ENCODE measurements around the gene PDIA2.
"Not testable (repeated sequence)": the region's sequence is repeated elsewhere in the genome, so short reads cannot be mapped to it uniquely, and the experiment has no call there.

Gene PDIA2

GRCh38 chr16:264440-264951 lies 18.5 kb upstream of the PDIA2 start:
- peaks cover 2 to 55% of the 10 kb centered on the region in 2 donors for H3K36me3 ChIP-seq (ENCODE audit: control insufficient read depth in 1 of 2, insufficient read depth in 2 of 2, low read length in 2 of 2)
- no peak overlapping the region for H3K4me3 ChIP-seq (ENCODE audit: low read depth in 1 of 2, low read length in 2 of 2)
- no peaks in the 10 kb centered on the region for H3K9me3 ChIP-seq (ENCODE audit: control insufficient read depth in 1 of 2, low read length in 2 of 2)
- no peaks in the 10 kb centered on the region for H3K27me3 ChIP-seq (ENCODE audit: low read depth, low read length)
- no peaks in the 10 kb centered on the region for H3K4me1 ChIP-seq (ENCODE audit: control insufficient read depth in 1 of 2, insufficient read depth in 2 of 2, low read length in 2 of 2)
- no peak overlapping the region for H3K27ac ChIP-seq (ENCODE audit: low read length)

DNA sequence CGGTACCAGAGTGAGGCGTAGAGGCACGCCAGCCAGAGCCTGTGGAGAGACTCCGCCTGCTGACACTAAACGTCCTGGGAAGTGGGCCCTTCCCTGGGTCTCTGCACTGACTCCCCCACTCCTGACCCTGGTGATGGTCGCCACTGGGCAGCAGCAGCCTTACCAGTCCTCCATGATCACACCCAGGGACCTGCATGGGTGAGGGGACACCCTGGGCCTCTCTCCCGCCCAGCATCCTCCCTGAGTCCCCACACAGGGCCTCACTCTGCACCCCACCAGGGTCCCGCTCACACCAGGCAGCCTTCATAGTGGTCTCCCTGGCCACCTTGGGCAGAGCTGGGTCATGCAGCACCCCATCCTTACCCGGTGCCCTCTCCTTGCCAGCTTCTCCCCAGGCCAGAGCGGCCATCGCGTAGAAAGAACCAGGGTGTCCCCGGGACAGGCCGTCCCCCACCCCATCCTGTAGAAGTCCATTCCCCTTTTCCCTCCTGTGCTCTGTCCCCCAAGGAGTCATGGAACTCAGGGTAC lies 17.9 kb upstream of the PDIA2 start:
- Histone ChIP-seq H3K9me3 (ENCODE audit: control insufficient read depth in 1 of 2, low read length in 2 of 2) (no peaks in the 10 kb centered on the region), H3K27ac (ENCODE audit: low read length) (no peak overlapping the region), H3K36me3 (ENCODE audit: control insufficient read depth in 1 of 2, insufficient read depth in 2 of 2, low read length in 2 of 2) (peaks cover 0 to 49% of the 10 kb centered on the region in 2 donors), H3K4me3 (ENCODE audit: low read depth in 1 of 2, low read length in 2 of 2) (no peak overlapping the region), H3K4me1 (ENCODE audit: control insufficient read depth in 1 of 2, insufficient read depth in 2 of 2, low read length in 2 of 2) (no peaks in the 10 kb centered on the region), H3K27me3 (ENCODE audit: low read depth, low read length) (no peaks in the 10 kb centered on the region)

- H3K36me3 ChIP-seq (ENCODE audit: control insufficient read depth in 1 of 2, insufficient read depth in 2 of 2, low read length in 2 of 2) = peaks cover 0 to 43% of the 10 kb centered on the region in 2 donors
- H3K27me3 ChIP-seq (ENCODE audit: low read depth, low read length) = no peaks in the 10 kb centered on the region
- no peak overlapping the region for H3K27ac ChIP-seq (ENCODE audit: low read length)
- no peak overlapping the region for H3K4me3 ChIP-seq (ENCODE audit: low read depth in 1 of 2, low read length in 2 of 2)
- no peaks in the 10 kb centered on the region for H3K9me3 ChIP-seq (ENCODE audit: control insufficient read depth in 1 of 2, low read length in 2 of 2)
- H3K4me1 ChIP-seq (ENCODE audit: control insufficient read depth in 1 of 2, insufficient read depth in 2 of 2, low read length in 2 of 2) = no peaks in the 10 kb centered on the region
Measured at GRCh38 chr16:265711-266110, 17.3 kb upstream of the PDIA2 start.

DNA sequence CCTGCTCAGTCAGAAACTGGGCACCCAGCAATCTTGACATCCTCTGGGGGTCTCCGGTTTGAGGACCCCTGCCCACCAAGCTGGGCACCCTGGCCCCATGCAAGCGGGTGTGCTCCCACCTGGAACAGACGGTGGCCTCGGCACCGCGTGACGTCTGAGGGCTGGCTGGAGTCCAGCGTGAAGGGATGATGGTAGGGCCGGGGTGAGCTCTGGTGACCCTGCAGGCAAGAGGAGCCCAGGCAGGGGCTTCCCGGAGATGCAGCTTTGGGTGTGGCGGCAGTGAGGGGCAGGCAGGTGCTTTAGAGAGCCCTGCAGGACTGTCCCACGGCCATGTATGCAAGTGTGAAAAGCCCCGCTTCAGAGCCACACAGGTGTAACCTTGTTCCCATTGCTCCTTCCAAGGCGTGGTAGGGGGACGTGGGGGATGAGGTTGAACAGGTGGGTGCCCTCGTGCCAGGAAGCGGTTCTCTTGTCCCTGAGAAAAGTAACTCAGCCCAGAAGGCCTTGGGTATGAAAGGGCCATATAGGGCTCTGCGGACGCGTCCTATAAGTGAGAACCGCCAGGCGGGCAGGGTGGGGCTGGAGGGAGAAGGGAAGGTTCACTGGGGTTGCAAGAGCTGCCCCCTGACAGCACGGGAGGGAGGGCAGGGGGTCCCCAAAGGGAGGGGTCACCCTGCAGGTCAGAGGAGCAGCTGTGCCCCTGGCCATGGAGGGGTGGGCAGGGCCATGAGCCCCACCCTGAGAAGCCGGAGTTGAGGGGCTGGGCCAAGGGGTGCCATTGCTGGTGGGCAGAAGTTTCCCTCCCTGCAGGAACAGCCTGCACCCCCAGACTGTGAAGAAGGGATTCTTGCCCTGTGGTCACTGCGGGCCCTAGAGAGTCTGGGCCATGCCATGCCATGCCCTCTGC lies 16.5 kb upstream of the PDIA2 start:
- Histone ChIP-seq H3K36me3 (ENCODE audit: control insufficient read depth in 1 of 2, insufficient read depth in 2 of 2, low read length in 2 of 2) (peaks cover 0 to 36% of the 10 kb centered on the region in 2 donors), H3K27ac (ENCODE audit: low read length) (no peak overlapping the region), H3K4me1 (ENCODE audit: control insufficient read depth in 1 of 2, insufficient read depth in 2 of 2, low read length in 2 of 2) (no peaks in the 10 kb centered on the region), H3K4me3 (ENCODE audit: low read depth in 1 of 2, low read length in 2 of 2) (no peak overlapping the region), H3K27me3 (ENCODE audit: low read depth, low read length) (no peaks in the 10 kb centered on the region), H3K9me3 (ENCODE audit: control insufficient read depth in 1 of 2, low read length in 2 of 2) (no peaks in the 10 kb centered on the region)

DNA sequence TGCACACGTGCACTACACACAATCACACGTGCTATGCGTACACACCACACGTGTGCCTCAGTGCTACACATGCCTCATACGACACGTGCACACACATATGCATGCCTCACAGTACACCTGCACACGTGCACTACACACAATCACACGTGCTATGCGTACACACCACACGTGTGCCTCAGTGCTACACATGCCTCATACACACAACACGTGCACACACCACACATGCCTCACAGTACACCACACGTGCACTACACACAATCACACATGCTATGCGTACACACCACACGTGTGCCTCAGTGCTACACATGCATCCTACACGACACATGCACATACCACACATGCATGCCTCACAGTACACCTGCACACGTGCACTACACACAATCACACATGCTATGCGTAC lies 15.4 kb upstream of the PDIA2 start:
- H3K27me3 ChIP-seq (ENCODE audit: low read depth, low read length); H3K9me3 ChIP-seq (ENCODE audit: control insufficient read depth in 1 of 2, low read length in 2 of 2); H3K4me3 ChIP-seq (ENCODE audit: low read depth in 1 of 2, low read length in 2 of 2); H3K27ac ChIP-seq (ENCODE audit: low read length); H3K4me1 ChIP-seq (ENCODE audit: control insufficient read depth in 1 of 2, insufficient read depth in 2 of 2, low read length in 2 of 2): not testable (repeated sequence)
- H3K36me3 ChIP-seq (ENCODE audit: control insufficient read depth in 1 of 2, insufficient read depth in 2 of 2, low read length in 2 of 2) = peaks cover 0 to 25% of the 10 kb centered on the region in 2 donors

GRCh38 chr16:268141-269053 lies 14.6 kb upstream of the PDIA2 start:
- Histone ChIP-seq H3K36me3 (ENCODE audit: control insufficient read depth in 1 of 2, insufficient read depth in 2 of 2, low read length in 2 of 2) (peaks cover 0 to 20% of the 10 kb centered on the region in 2 donors), H3K4me3 (ENCODE audit: low read depth in 1 of 2, low read length in 2 of 2) (no peak overlapping the region), H3K27me3 (ENCODE audit: low read depth, low read length) (no peaks in the 10 kb centered on the region), H3K27ac (ENCODE audit: low read length) (peak overlapping the region; percentile 39), H3K4me1 (ENCODE audit: control insufficient read depth in 1 of 2, insufficient read depth in 2 of 2, low read length in 2 of 2) (no peaks in the 10 kb centered on the region), H3K9me3 (ENCODE audit: control insufficient read depth in 1 of 2, low read length in 2 of 2) (no peaks in the 10 kb centered on the region)

DNA sequence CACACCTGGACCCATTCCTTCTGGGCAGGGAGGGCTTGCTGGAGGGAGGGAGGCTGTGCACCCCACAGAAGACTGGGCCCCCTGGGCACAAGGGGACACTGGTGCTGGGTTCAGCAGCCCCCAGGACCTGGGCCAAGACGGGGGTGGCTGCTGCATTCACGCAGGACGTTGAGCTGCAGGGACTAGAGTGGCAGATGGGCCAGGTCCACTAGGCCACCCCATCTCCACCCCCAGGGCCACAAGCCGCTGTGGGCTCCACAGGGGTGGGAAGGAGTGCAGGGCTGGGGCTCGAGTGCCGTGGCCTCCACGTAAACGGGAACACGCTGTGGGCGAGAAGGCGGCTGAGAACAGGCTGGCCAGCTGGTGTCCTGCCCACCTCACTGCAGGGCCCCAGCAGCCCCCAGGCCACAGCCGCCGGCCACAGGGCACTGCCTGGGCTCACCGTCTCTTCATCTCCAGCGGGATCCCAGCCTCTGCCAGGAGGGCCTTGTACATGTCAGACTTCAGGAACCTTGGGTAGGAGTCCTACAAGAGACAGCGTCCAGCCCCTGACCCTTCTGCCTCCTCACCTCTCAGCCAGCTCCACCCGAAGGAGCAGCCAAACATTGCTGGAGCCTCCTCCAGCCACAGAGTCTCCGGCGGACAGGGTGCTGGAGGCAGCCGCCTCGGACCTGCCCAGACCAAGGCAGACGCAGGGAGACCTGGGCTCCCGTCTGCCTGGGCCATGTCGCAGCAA lies 13.7 kb upstream of the PDIA2 start:
- Histone ChIP-seq H3K4me3 (ENCODE audit: low read depth in 1 of 2, low read length in 2 of 2) (no peak overlapping the region), H3K9me3 (ENCODE audit: control insufficient read depth in 1 of 2, low read length in 2 of 2) (no peaks in the 10 kb centered on the region), H3K27ac (ENCODE audit: low read length) (no peak overlapping the region), H3K36me3 (ENCODE audit: control insufficient read depth in 1 of 2, insufficient read depth in 2 of 2, low read length in 2 of 2) (peaks cover 0 to 12% of the 10 kb centered on the region in 2 donors), H3K4me1 (ENCODE audit: control insufficient read depth in 1 of 2, insufficient read depth in 2 of 2, low read length in 2 of 2) (no peaks in the 10 kb centered on the region), H3K27me3 (ENCODE audit: low read depth, low read length) (no peaks in the 10 kb centered on the region)

DNA sequence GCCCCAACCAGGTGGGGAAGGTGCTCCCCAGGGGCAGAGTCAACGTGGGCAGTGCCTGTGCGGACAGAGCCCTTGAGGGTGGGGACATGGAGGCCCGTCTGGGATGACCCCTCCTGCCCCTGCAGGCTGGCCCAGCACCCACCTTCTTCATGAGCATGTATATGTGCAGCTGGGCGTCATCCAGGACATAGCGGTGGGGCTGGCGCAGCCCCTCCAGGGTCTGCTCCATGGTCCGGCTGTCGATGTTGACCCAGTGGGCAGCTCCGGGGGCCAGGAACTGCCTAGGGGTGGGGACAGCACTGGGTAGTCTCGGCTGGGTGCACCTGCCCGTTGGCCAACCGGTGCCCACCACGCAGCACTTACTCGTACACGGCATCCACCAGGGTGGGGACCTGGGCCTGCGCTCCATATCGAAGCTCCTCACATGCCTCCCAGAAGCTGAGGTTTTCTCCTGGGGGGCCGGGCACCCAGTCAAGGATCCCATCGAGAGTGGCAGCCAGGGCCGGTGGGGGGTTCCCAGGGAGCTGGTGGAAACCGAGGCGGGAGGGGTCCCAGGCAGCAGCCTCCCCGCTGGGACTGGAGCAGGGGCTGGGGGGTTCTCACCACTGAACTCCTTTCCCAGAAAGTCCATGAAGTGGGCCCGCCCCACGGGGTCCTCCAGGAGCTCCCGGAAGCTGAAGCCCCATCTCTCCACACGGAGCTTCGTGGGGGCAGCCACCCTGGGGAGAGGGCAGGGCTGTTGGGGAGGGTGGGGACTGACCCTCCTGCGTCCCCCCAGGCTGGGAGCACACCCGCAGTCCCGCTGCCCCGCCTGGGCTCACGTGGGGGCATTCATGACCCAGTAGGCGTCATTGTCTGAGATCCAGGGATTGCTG lies 12.3 kb upstream of the PDIA2 start:
- no peak overlapping the region for H3K4me3 ChIP-seq (ENCODE audit: low read depth in 1 of 2, low read length in 2 of 2)
- no peaks in the 10 kb centered on the region for H3K9me3 ChIP-seq (ENCODE audit: control insufficient read depth in 1 of 2, low read length in 2 of 2)
- H3K27me3 ChIP-seq (ENCODE audit: low read depth, low read length) = no peaks in the 10 kb centered on the region
- no peak overlapping the region for H3K27ac ChIP-seq (ENCODE audit: low read length)
- peaks cover 0 to 10% of the 10 kb centered on the region in 2 donors for H3K4me1 ChIP-seq (ENCODE audit: control insufficient read depth in 1 of 2, insufficient read depth in 2 of 2, low read length in 2 of 2)
- no peaks in the 10 kb centered on the region for H3K36me3 ChIP-seq (ENCODE audit: control insufficient read depth in 1 of 2, insufficient read depth in 2 of 2, low read length in 2 of 2)

- Histone ChIP-seq H3K4me3 (ENCODE audit: low read depth in 1 of 2, low read length in 2 of 2) (no peak overlapping the region), H3K9me3 (ENCODE audit: control insufficient read depth in 1 of 2, low read length in 2 of 2) (no peaks in the 10 kb centered on the region), H3K4me1 (ENCODE audit: control insufficient read depth in 1 of 2, insufficient read depth in 2 of 2, low read length in 2 of 2) (peaks cover 0 to 15% of the 10 kb centered on the region in 2 donors), H3K27me3 (ENCODE audit: low read depth, low read length) (no peaks in the 10 kb centered on the region), H3K27ac (ENCODE audit: low read length) (no peak overlapping the region), H3K36me3 (ENCODE audit: control insufficient read depth in 1 of 2, insufficient read depth in 2 of 2, low read length in 2 of 2) (no peaks in the 10 kb centered on the region)
Measured at GRCh38 chr16:272633-273546, 10.1 kb upstream of the PDIA2 start.

Measured in muscle layer of duodenum (tissue), 2 donors.